Neural cell (in vitro differentiated cells): ENCODE results near the gene PHACTR3.

Experiments
- CTCF ChIP-seq: fragments of 450-650 bp; IDR thresholded peaks from 2 replicates; pipeline ENCODE4 v1.5.1; 2014; ENCODE audit warnings: antibody characterized with exemption, mild to moderate bottlenecking, moderate library complexity; ENCODE audit not compliant: poor library complexity, severe bottlenecking
- RAD21 ChIP-seq: fragments of 450-650 bp; conservative IDR thresholded peaks from 2 replicates; pipeline ENCODE4 v1.6.1; 2014; ENCODE audit warnings: antibody characterized with exemption, mild to moderate bottlenecking, moderate library complexity
- REST ChIP-seq: IDR thresholded peaks from 2 replicates; pipeline ENCODE4 v1.6.1; 2012; ENCODE audit warnings: borderline replicate concordance

- TF ChIP-seq RAD21 (no peak), CTCF (no peak), REST (no peak)
Observed at GRCh38 chr20:59611286-59611685, 6.9 kb downstream of the PHACTR3 start.
